Frontal cortex (tissue), 4 donors: ENCODE results near the gene UPK3BL1. TPM values are rescaled to one million over a fixed set of nuclear protein-coding genes. Genes with fewer than 3 reads are reported as not detected.
"Not testable (repeated sequence)": the region's sequence is repeated elsewhere in the genome, so short reads cannot be mapped to it uniquely, and the experiment has no call there.

Source experiments
- DNase-seq, 2 donors: peaks; one replicate each; pipeline ENCODE4 v3.0.0; 2012; ENCODE audit warnings: low spot score in 2 of 2
- FAIRE-seq: peaks from 2 replicates; lab custom pipeline; 2012; peaks lifted over from hg19 to GRCh38; lab: Jason Lieb, UNC
- total RNA-seq: library from RNA; depleted of rRNA; stranded (reverse); fragments of >200 nt; gene quantifications from one replicate; pipeline ENCODE4 v1.2.3, GENCODE V29; 2014
- donor health status: control.
- donor health status: control.
- donor health status: control.

The UPK3BL1 gene, protein sequence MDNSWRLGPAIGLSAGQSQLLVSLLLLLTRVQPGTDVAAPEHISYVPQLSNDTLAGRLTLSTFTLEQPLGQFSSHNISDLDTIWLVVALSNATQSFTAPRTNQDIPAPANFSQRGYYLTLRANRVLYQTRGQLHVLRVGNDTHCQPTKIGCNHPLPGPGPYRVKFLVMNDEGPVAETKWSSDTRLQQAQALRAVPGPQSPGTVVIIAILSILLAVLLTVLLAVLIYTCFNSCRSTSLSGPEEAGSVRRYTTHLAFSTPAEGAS
- 9.0 TPM for total RNA-seq

DNA sequence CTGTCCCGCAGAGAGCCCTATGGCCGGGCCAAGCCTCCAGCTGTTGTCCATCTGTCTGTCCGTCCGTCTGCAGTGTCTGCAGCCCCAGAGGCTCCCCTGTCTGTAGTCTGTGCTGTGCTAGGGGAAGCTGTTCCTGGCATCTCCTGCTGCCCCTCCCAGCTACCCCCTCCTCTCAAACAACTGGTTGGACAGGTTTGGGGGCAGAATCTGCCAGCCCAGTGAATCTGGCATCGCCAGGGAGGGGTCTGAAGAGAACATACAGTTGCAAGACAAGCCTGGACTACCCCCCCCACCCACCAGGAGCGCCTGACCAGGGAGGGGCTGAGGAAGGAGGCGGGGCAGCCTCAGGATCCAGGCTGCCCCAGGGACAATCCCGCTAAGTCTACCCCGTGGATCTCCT, at the start of gene UPK3BL1:
Gene UPK3BL1, minus strand, starts transcription at position 101 of the 400 bp plus-strand sequence. Its CDS starts 50 bp downstream, at position 51.
- not testable (repeated sequence) for FAIRE-seq, DNase-seq

DNA sequence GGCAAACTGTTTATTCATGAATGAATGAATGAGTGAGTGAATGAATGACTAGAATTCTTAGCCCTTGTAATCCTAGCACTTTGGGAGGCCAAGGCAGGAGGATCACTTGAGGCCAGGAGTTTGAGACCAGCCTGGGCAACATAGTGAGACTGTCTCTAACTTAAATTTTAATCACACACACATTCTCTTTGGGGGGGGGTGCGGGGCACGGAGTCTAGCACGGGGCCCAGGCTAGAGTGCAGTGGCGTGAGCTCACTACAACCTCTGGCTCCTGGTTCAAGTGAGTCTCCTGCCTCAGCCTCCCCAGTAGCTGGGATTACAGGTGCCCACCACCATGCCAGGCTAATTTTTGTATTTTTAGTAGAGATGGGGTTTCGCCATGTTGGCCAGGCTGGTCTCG, 48.0 kb upstream of the UPK3BL1 start:
- FAIRE-seq, DNase-seq: not testable (repeated sequence)

DNA sequence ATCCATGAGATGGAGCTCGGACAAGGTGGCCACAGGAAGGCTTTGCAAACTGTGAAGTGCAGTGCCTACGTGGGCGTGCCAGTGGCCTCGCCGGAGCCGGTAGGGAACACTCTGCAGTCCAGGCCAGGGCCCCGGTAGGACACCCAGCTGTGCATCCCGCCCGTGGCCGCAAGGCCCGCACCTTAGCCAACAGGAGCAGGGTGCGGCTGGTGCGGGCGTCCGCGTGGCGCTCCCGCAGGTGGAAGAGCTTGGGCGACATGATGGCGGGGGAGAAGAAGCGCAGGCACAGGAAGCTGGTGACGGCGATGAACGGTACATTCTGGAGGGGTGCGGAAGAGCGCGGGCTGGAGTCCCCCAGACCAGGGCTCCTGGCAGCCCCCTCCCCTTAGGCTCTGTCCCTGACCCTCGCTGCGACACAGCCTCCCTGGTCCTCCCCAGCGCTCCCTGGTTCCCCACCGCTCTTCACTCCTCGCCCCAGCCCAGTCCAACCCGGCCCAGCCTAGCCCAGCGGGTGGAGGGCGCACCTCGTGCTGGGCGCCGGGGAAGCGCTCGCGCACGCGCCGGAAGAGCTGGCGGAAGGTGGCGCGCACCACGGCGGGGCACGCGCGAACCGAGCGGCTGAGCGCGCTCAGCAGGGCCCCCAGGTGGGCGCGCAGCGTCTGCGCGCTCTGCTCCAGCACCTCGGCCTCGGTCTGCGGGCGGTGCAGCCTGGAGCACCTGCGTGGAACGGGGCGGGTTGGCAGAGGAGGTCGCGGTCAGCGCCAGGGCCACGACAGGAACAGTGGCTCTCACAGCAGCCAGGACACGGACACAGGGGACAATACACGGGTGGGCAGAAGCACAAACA, 47.1 kb upstream of the UPK3BL1 start:
- FAIRE-seq, DNase-seq: not testable (repeated sequence)

DNA sequence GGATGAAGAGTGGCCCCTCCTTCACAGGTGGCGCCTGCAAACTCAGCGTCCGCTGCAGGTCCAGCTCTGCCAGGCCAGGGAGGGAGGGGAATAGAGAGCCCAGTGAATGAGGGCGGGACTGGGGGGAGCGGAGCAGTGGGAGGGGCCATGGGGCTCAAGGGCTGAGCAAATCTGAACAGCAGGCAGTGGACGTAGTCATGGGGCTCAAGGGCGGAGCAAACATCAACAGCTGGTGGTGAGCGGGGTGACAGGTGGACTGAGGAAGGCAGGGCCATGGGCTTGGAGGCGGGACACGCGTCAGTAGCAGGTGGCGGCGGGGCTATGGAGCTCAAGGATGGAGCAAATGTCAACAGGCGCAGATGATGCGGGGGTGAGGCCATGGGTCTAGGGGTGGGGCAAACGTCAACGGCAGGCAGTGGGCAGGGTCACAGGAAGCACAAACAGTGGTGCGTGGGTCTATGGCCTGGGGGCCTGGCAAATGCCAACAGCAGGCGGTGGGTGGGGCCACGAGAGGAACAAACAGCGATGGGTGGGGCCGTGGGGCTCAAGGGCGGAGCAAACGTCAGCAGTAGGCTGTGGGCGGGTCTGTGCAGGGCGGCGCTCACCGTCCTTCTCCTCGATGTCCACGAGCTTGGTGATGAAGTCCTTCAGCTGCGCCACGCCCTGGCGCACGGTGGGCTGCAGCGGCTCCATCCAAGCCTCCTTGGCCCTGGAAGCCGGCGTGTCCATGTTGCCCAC, 45.9 kb upstream of the UPK3BL1 start:
- not testable (repeated sequence) for FAIRE-seq

DNA sequence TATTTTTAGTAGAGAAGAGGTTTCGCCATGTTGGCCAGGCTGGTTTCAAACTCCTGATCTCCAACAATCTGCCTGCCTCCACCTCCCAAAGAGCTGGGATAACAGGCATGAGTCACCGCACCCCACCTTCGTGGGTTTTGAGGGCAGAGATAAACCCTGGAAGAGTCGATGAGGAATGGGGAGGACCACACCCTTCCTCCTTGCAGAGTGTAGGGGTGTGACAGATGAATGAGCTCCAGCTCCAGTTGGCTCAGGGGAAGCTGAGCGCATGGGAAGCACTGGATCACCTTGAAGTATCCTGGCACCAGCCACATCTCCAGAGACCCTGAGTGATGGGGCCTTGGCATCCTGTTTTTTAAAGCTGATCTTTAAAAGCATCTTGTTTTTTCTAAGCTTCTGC, 40.0 kb upstream of the UPK3BL1 start:
- DNase-seq, FAIRE-seq: not testable (repeated sequence)

More for the DNA sequence above, 45.9 kb upstream of the UPK3BL1 start:
- DNase-seq = not testable (repeated sequence)

DNA sequence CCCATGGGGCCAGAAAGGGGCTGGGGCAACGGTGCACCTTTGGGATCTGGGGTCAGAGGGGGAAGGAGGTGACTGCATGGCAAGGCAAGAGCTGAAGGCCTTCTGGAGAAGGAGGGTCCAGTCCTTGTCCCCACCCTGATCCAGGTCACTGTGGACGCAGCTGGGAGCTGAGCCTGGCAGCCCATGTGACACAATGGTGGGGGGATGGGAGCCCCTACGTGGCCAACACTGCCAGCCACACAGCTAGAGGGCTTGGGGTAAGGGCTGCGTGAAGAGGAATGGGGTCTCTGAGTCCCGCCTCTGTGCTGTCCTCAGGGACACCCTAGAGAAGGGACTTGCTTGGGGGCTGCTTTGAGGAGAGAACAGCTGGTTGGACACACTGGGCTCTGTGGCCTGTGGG, 38.2 kb upstream of the UPK3BL1 start:
- FAIRE-seq = not testable (repeated sequence)

DNA sequence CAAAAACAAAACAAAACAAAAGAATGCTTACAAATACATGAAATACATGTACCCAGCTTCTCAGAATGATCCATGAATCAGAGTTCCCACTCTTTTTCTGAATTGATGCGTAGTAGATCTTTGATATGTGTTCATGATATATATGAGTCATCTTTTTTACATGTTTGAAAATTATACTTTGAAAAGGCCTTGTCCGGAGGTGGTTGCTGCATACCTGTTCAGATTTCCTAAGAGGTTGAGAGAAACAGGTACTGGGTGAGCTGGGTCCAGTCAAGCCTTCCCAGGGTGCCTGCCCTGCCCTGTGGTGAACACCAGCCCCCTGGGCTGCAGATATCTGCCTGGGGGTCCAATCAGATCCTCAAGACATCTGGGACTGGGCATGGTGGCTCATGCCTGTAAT, 33.0 kb upstream of the UPK3BL1 start:
- FAIRE-seq, DNase-seq: not testable (repeated sequence)

More for the DNA sequence above, 38.2 kb upstream of the UPK3BL1 start:
- DNase-seq = not testable (repeated sequence)

DNA sequence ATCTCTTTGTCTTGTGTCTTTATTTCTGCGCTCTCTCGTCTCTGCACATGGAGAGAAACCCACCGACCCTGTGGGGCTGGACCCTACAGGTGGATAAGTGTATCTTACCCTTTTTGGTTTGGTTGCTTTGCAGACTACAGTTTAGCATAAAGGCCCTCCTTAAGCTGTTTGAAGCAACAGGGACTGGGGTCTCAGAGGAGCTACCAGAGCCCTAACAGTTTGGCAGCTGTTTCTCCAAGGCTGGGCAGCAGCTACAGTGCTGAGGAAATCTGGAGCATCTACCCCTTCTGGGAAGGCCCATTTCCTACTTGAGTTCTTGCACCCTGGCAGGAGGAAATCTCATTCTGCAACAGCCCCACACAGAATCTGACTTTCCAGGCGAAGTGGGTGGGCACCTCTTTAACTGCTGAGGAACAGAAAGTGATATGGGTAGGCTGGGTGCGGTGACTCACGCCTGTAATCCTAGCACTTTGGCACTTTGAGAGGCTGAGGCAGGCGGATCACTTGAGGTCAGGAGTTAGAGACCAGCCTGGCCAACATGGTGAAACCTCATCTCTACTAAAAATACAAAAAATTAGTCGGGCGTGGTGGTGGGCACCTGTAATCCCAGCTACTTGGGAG, 31.0 kb upstream of the UPK3BL1 start:
- DNase-seq, FAIRE-seq: not testable (repeated sequence)

DNA sequence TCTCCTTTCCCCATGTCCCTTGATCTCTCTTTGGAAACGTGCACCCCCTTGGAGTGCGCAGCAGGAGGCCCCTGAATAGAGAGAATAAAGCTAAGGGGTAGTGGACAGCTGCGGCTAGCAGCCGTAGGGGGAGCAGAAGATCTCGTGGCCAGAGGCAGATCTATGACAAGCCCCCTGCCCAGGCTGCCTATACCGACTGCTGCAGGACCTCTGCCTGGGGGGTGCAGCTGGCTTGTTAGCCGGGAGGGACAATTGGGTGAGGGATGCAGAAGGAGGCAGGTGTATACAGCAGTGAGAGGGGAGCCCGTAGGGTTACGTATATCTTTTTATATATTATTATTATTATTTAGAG, 29.3 kb upstream of the UPK3BL1 start:
- not testable (repeated sequence) for DNase-seq, FAIRE-seq

DNA sequence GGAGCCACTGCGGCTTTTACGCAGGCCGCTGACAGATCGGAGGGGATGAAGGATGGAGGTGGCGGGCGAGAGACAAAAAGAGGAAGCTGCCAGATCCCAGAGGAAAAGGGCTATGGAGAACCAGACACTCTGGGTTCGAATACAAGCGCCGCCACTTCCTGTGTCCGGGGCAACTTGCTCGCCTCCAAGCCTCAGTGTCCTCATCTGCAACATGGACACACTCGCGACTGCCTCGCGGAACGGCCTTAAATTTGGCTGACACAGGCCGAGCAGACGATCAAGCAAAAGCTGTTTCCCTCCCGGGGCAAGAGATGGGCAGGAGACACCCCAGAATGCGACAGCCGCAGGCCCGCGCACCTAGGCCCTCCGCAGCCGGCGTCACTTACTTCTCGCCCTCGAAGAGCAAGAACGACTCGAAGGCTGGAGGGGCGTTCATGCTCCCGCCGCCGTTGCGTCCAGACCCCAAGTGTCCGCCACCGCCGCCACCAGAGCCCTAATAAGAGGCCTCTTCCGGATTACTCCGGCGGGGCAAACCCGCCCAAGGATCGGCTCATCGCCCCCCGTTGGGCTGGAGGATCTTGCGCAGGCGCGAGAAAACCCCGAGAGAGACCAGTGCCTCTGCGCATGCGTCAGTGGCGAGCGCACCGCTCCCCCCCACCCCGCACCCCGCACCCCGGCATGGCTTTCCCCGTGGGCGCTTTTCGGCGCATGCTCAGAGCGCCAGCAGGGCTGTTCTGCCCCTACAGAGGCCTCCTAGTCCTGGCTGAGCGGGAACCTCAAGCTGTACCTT, 28.8 kb upstream of the UPK3BL1 start, which contains the start of gene POLR2J2:
Gene POLR2J2, minus strand, starts transcription at position 498 of the 790 bp plus-strand sequence. Its CDS starts 62 bp downstream, at position 436.
- DNase-seq = peak in 1 of 2 donors; percentile 59

DNA sequence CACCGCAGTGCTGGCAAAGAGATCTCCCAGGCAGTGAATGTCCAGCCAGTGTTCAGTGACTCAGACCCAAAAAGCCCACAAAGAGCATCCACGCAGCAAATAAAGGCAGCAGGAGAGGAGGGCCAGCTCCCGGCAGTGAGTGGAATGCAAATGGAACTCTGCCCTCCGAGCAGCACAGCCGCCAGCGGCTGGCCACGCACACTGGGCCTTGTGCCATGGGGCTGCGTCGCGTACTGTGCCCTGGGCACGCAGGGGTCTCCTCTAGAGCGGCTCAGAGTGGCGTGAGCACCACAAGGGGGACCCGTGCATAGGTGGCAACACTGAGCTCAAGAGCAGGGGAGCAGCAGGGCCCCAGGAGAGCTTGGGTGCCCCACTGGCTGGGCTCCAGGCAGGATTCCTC, 24.9 kb upstream of the UPK3BL1 start:
- DNase-seq, FAIRE-seq: not testable (repeated sequence)

More for the DNA sequence above, 28.8 kb upstream of the UPK3BL1 start, which contains the start of gene POLR2J2:
- not testable (repeated sequence) for FAIRE-seq

DNA sequence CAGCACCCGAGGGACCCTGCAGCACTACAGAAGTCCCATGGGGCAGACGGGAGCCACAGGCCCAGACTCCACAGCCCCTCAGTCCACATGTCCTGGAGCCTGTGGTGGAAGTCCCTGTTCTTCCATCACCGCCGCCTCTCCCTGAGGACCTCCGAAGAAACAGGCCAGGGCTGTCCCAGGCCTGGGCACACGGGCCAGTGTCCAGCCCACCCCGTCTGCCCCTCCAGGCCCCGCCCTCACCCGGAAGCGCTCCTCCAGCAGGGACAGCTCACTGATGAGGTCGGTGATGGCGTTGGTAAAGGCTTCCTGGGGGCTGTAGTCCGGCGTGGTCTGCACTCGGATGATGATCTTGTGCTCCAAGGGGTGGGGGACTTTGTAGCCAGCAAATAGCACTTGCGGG, 24.3 kb upstream of the UPK3BL1 start:
- DNase-seq, FAIRE-seq: not testable (repeated sequence)

DNA sequence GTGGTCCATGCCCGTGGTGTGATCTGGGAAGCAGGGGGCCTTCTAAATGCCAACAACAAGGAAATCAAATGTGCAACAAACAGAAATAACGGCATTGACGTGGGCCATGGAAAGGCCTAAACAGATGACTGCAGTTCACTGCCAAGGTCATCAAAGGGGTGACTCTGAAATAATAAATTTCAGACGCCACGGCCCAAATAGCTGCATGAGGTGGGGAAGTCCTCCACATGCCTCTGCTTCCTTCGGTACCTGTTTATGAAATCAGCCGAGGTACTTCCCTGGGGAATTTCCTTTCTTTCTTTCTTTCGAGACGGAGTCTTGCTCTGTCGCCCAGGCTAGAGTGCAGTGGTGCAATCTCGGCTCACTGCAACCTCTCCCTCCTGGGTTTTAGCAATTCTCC, 22.2 kb upstream of the UPK3BL1 start:
- DNase-seq, FAIRE-seq: not testable (repeated sequence)

DNA sequence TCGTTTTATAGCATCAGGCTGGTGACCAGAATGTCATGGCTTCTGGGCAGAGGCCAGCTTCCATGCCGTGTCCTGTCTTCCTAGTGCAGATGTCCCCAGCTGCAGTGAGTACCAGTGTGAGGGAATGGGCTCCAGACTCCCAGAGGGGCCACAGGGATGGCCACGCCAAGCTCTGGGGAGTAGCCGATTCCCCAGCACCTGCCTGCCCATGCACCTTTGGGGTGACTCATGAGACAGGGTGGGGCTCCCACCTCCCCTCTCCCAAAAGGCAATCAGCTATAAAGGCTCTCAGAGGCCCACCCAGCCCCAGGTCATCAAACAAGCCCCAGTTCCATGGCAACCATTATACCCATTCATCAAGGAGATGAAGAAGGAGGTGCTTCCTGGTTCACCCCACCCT, 7.3 kb upstream of the UPK3BL1 start, which contains the start of gene SPDYE2B:
Gene SPDYE2B, plus strand, starts transcription at position 396 of the 400 bp plus-strand sequence. CDS start 2,030 bp downstream, outside the sequence.
- not testable (repeated sequence) for DNase-seq, FAIRE-seq

DNA sequence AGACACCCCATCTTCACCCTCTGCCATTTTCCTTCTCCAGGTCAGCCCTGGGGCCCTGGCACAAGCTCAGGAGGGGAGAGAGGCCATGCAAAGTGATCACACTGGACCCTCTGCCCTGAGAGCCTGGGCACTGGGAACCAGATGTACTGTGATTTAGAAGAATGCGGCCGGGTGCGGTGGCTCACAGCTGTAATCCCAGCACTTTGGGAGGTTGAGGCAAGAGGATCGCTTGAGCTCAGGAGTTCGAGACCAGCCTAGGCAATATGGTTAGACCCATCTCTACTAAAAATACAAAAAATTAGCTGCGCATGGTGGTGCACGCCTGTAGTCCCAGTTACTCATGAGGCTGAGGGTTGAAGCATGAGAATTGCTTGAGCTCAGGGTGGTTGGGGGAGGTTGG, 5.2 kb upstream of the UPK3BL1 start:
- FAIRE-seq, DNase-seq: not testable (repeated sequence)

DNA sequence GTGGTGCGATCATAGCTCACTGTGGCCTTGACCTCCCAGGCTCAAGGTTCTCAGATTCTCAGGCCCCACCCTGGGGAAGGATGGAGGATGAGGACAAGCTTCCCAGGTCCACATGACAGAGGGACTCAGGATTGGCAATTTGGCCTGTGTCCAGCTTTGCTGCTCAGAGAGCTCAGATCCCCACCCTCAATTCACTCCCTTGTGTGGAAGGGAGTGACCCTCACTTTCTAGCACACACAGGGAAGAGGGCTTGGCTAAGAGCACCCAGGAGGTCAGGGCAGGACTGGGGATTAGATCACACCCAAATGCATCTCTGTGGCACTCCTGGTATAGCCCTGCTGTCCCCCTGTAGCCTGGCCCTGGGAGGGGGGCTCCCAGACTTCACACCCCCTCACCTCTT, 813 bp upstream of the UPK3BL1 start:
- not testable (repeated sequence) for FAIRE-seq, DNase-seq

DNA sequence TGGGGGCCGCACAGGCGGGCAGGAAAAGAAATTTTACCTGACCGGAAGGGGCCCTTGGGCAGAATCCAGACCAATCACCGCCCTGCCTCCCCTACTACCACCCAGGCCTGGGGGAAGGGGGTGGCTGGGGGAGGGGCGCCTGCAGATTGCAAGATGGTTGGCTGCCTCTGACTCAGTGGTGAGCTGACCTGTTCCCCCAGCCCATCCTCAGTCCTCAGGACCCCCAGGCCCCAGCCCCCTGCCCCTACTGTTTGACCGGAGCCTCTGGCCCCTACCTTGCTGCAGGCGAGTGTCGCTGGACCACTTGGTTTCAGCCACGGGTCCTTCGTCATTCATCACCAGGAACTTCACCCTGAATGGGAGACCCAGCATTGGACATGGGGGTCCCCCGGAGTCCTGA, 3.7 kb downstream of the UPK3BL1 start:
- not testable (repeated sequence) for DNase-seq, FAIRE-seq

DNA sequence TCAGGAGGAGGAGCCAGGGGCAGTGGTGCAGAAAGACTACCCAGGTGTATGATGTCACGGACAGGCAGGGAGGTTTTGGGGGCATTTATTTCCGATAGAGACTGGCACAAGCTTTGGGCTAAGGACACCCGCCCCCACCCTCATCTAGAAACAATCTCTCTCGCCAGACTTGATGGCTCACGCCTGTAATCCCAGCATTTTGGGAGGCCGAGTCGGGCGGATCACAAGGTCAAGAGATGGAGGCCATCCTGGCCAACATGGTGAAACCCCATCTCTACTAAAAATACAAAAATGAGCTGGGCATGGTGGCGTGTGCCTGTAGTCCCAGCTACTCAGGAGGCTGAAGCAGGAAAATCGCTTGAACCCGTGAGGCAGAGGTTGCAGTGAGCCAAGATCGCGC, 5.6 kb downstream of the UPK3BL1 start:
- not testable (repeated sequence) for FAIRE-seq, DNase-seq
